Tibial nerve (tissue), 4 donors: ENCODE results near the gene TNPO1. TPM values are rescaled to one million over a fixed set of nuclear protein-coding genes. Genes with fewer than 3 reads are reported as not detected.

Experiments used
- DNase-seq, 2 donors: peaks; one replicate each; pipeline ENCODE4 v3.0.0-alpha.2; 2019; ENCODE audit warnings: low spot score in 2 of 2
- H3K27ac ChIP-seq, 4 donors: fragments of 200-600 bp; sonication (generic) in 3 of 4; one replicate each; pipeline ENCODE4 v1.5.1; 2017 to 2019; ENCODE audit warnings: mild to moderate bottlenecking in 1 of 4
- H3K27me3 ChIP-seq, 2 donors: fragments of 200-600 bp; sonication (generic) in 1 of 2; one replicate each; pipeline versions ENCODE4 v1.5.1 to v1.6.0; 2017 to 2019
- H3K36me3 ChIP-seq, 3 donors: fragments of 200-600 bp; sonication (generic); one replicate each; pipeline ENCODE4 v1.5.1; 2018 to 2019
- H3K4me1 ChIP-seq, 4 donors: fragments of 200-600 bp; sonication (generic) in 3 of 4; one replicate each; pipeline ENCODE4 v1.5.1; 2017 to 2019
- H3K4me3 ChIP-seq, 4 donors: fragments of 200-600 bp; sonication (generic) in 3 of 4; one replicate each; pipeline ENCODE4 v1.5.1; 2017 to 2019; ENCODE audit warnings: mild to moderate bottlenecking in 1 of 4, moderate library complexity in 1 of 4
- H3K9me3 ChIP-seq, 4 donors: fragments of 200-600 bp; sonication (generic) in 3 of 4; one replicate each; pipeline ENCODE4 v1.5.1; 2017 to 2019
- EP300 ChIP-seq, 2 donors: sonication (generic); formaldehyde crosslinking; IDR thresholded peaks; one replicate each; pipeline ENCODE4 v1.6.1; 2017; ENCODE audit warnings: antibody characterized with exemption in 2 of 2, mild to moderate bottlenecking in 1 of 2
- POLR2A ChIP-seq, 2 donors: fragments of 450-650 bp; IDR thresholded peaks; one replicate each; pipeline ENCODE4 v1.6.1; 2017; ENCODE audit warnings: antibody characterized with exemption in 2 of 2, mild to moderate bottlenecking in 2 of 2, moderate library complexity in 2 of 2
- WGBS, 2 donors: methylation state at CpG; one replicate each; pipeline ENCODE4 v1.1.5; 2018; 5-methylcytosine and 5-hydroxymethylcytosine counted together
- total RNA-seq, 4 donors: library from RNA; depleted of rRNA; stranded (reverse); fragments of >200 nt; gene quantifications; one replicate each; pipeline ENCODE4 v1.1.0, GENCODE V29; 2016
- TF ChIP-seq, protein P1 (sequence below), 5 experiments: fragments of 200-600 bp in 3 of 5; fragments of 450-650 bp in 2 of 5; sonication (generic) in 3 of 5; IDR thresholded peaks; one replicate each; pipeline ENCODE4 v1.5.1; 2016 to 2019; ENCODE audit warnings: antibody characterized with exemption in 5 of 5, mild to moderate bottlenecking in 3 of 5, moderate library complexity in 2 of 5

The TNPO1 gene
- total RNA-seq, 4 donors from 2014 or later: 58.2 to 106 (median 81.4) TPM

DNA sequence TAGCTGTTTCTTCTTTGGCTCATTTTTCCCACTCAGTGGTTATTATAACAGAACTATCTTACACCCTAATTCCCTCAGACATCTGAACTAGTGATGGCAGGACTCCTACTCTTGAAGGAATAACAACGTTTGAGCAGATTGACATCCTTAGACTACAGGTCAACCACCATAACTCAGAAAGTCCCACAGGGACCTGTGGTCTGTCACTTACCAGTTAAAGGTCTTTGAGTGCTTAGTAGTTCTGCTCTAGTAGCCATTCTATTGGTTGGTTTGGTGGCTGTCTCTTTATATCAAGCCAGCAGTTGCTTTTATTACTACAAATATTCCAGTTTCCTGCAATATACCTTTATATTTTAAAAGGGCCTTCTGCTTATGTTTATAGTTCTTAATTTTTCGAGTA lies 72.1 kb downstream of the TNPO1 start:
- DNase-seq: no peak
- 60 to 72% methylated on average over 2 of the region's 2 CpGs for WGBS, 2 donors
- H3K27me3 ChIP-seq: no peaks in the 10 kb centered on the region
- no peak overlapping the region for H3K4me3 ChIP-seq
- no peaks in the 10 kb centered on the region for H3K4me1 ChIP-seq
- H3K9me3 ChIP-seq: no peaks in the 10 kb centered on the region
- TF ChIP-seq, protein P1, sequence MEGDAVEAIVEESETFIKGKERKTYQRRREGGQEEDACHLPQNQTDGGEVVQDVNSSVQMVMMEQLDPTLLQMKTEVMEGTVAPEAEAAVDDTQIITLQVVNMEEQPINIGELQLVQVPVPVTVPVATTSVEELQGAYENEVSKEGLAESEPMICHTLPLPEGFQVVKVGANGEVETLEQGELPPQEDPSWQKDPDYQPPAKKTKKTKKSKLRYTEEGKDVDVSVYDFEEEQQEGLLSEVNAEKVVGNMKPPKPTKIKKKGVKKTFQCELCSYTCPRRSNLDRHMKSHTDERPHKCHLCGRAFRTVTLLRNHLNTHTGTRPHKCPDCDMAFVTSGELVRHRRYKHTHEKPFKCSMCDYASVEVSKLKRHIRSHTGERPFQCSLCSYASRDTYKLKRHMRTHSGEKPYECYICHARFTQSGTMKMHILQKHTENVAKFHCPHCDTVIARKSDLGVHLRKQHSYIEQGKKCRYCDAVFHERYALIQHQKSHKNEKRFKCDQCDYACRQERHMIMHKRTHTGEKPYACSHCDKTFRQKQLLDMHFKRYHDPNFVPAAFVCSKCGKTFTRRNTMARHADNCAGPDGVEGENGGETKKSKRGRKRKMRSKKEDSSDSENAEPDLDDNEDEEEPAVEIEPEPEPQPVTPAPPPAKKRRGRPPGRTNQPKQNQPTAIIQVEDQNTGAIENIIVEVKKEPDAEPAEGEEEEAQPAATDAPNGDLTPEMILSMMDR (IDR thresholded peaks at IDR 0.05): no peak
- TF ChIP-seq EP300 (IDR thresholded peaks at IDR 0.05) (no peak), POLR2A (IDR thresholded peaks at IDR 0.05) (no peak)
- peaks cover 4 to 96% (median 14%) of the 10 kb centered on the region in 3 donors for H3K36me3 ChIP-seq
- H3K27ac ChIP-seq: no peak overlapping the region

DNA sequence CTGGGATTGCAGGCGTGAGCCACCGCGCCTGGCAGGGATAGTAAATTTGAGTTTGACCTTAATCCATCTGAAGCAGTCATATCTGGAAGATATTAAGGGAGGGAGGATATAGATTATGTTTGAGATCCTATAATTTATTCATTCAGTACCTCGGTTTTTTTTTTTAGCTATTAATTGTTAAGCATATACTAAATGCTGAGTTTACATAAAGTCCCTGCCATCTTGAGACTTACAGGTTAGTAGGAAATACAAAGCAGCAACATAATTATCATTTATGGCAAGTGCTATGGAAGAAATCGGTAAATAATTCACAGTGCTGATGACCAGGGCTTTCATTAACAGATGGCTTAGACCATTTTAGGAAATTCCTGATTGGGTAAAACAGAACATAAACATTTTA lies 72.9 kb downstream of the TNPO1 start:
- Histone ChIP-seq H3K27me3 (no peaks in the 10 kb centered on the region), H3K27ac (no peak overlapping the region), H3K9me3 (no peaks in the 10 kb centered on the region), H3K36me3 (peaks cover 5 to 96% (median 19%) of the 10 kb centered on the region in 3 donors), H3K4me3 (no peak overlapping the region), H3K4me1 (no peaks in the 10 kb centered on the region)
- DNase-seq: no peak
- WGBS, 2 donors: 95 to 97% methylated on average over 5 of the region's 5 CpGs
- TF ChIP-seq POLR2A (IDR thresholded peaks at IDR 0.05) (no peak), EP300 (IDR thresholded peaks at IDR 0.05) (no peak)
- TF ChIP-seq, protein P1 (IDR thresholded peaks at IDR 0.05): no peak

DNA sequence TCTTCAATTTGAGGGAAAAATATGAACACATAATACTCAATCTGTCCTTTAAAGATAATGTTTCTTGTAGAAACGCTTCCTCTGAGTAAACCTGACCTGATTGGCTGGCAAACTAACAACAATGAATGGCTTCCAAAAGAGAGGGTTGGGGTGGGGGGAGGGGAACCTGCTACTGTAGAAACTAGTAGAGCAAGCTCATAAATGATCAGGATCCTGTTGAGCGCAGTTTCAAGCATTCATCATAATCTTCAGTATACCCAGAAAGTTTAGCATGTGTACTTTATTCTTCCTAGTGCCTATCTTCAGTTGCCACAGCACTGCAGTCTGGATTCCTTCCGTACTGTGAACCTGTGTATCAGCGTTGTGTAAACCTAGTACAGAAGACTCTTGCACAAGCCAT lies 76.4 kb downstream of the TNPO1 start:
- Histone ChIP-seq H3K4me3 (no peak overlapping the region), H3K9me3 (no peaks in the 10 kb centered on the region), H3K27ac (no peak overlapping the region), H3K4me1 (no peaks in the 10 kb centered on the region), H3K36me3 (peaks cover 4 to 84% (median 18%) of the 10 kb centered on the region in 3 donors), H3K27me3 (no peaks in the 10 kb centered on the region)
- TF ChIP-seq EP300 (IDR thresholded peaks at IDR 0.05) (no peak), POLR2A (IDR thresholded peaks at IDR 0.05) (no peak)
- TF ChIP-seq, protein P1 (IDR thresholded peaks at IDR 0.05): no peak
- no peak for DNase-seq
- 82 to 83% methylated on average over 4 of the region's 4 CpGs for WGBS, 2 donors

DNA sequence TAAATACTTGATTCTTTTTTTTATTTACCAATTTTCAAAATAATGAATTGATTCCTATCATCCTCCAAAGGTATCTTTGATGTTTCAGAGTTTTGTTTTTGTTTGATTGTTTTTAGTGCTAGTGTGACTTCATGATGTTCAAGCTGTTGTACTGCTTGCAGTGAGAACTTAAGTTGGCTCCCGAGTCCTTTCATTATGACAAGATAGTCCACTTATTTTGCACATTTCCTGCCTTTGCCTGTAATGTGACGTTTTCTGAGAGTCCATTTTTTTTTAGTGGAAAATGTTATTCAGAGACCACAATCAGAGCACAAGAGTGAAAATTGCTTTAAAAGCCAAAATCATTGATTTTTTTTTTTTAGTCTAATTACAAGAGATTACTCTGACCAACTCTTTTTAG lies 79.3 kb downstream of the TNPO1 start:
- Histone ChIP-seq H3K4me1 (no peaks in the 10 kb centered on the region), H3K9me3 (no peaks in the 10 kb centered on the region), H3K27me3 (no peaks in the 10 kb centered on the region), H3K36me3 (peaks cover 4 to 71% (median 10%) of the 10 kb centered on the region in 3 donors), H3K4me3 (no peak overlapping the region), H3K27ac (no peak overlapping the region)
- 70 to 71% methylated on average over 2 of the region's 2 CpGs for WGBS, 2 donors
- TF ChIP-seq POLR2A (IDR thresholded peaks at IDR 0.05): no peak
- no peak for TF ChIP-seq EP300 (IDR thresholded peaks at IDR 0.05)
- TF ChIP-seq, protein P1 (IDR thresholded peaks at IDR 0.05): no peak
- DNase-seq: no peak

DNA sequence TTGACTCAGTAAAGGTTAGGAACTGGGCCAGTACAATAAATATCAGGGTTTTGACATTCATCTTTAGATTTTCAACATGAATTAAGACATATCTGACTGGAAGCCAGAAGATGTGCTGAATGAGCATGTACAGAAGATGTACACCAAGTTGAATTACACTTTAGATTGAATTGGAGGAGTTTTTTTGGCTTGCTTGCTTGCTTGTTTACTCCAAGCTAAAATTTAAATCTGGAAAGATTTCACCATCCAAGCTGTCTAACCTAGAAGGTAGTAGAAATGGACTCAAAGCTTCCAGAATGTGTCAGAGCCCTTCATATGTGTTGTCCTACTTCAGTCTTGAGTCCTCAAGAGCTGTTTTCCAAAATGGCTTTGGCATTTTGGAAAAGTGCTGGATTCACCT lies 90.3 kb downstream of the TNPO1 start:
- Histone ChIP-seq H3K9me3 (no peaks in the 10 kb centered on the region), H3K27ac (no peak overlapping the region), H3K4me1 (no peaks in the 10 kb centered on the region), H3K4me3 (no peak overlapping the region), H3K27me3 (no peaks in the 10 kb centered on the region), H3K36me3 (peaks cover 3 to 76% (median 24%) of the 10 kb centered on the region in 3 donors)
- TF ChIP-seq, protein P1 (IDR thresholded peaks at IDR 0.05): no peak
- no peak for TF ChIP-seq POLR2A (IDR thresholded peaks at IDR 0.05)
- TF ChIP-seq EP300 (IDR thresholded peaks at IDR 0.05): no peak
- no peak for DNase-seq
